CD14-positive monocyte (primary cell): ENCODE results near the gene WBP11. TPM values are rescaled to one million over a fixed set of nuclear protein-coding genes. Genes with fewer than 3 reads are reported as not detected.

Source experiments
- DNase-seq, 3 donors: peaks; one replicate each; pipeline ENCODE4 v3.0.0-alpha.2; 2011 to 2022
- H2AFZ ChIP-seq: 2 replicates; pipeline ENCODE4 v1.6.0; 2012; ENCODE audit warnings: mild to moderate bottlenecking, low read depth, low read length, inconsistent platforms; ENCODE audit not compliant: insufficient read depth, poor library complexity, severe bottlenecking
- H3K27ac ChIP-seq, 2 donors: 1 replicate in 1 of 2; 2 replicates in 1 of 2; pipeline ENCODE4 v1.5.1; 2012 to 2013; ENCODE audit warnings: low read length in 2 of 2, control low read depth in 1 of 2, inconsistent platforms in 1 of 2, low read depth in 1 of 2, mild to moderate bottlenecking in 1 of 2
- H3K27me3 ChIP-seq, 2 donors: one replicate each; pipeline versions ENCODE4 v1.6.0 to v1.6.1; 2011 to 2013; ENCODE audit warnings: low read length in 2 of 2; ENCODE audit not compliant: control insufficient read depth in 2 of 2, insufficient read depth in 2 of 2
- H3K36me3 ChIP-seq, 2 donors: replicated peaks in 1 of 2; 1 replicate in 1 of 2; 2 replicates in 1 of 2; pipeline versions ENCODE4 v1.5.1 to v1.6.1; 2012 to 2013; ENCODE audit warnings: low read length in 2 of 2, control low read depth in 1 of 2, inconsistent platforms in 1 of 2, mild to moderate bottlenecking in 1 of 2; ENCODE audit not compliant: insufficient read depth in 2 of 2, control insufficient read depth in 1 of 2
- H3K4me1 ChIP-seq, 2 donors: 1 replicate in 1 of 2; 2 replicates in 1 of 2; pipeline versions ENCODE4 v1.5.1 to v1.6.1; 2012 to 2013; ENCODE audit warnings: low read length in 2 of 2, control low read depth in 1 of 2, inconsistent platforms in 1 of 2, mild to moderate bottlenecking in 1 of 2, moderate library complexity in 1 of 2; ENCODE audit not compliant: insufficient read depth in 2 of 2, control insufficient read depth in 1 of 2
- H3K4me2 ChIP-seq: replicated peaks from 2 replicates; pipeline ENCODE3; 2012; ENCODE audit warnings: low read length, moderate library complexity, mild to moderate bottlenecking; ENCODE audit not compliant: poor library complexity, severe bottlenecking; ENCODE audit errors: extremely low read depth
- H3K4me3 ChIP-seq, 3 experiments: fragments of 200-600 bp in 1 of 3; sonication (generic) in 1 of 3; replicated peaks in 1 of 3; 1 replicate in 2 of 3; 2 replicates in 1 of 3; pipeline ENCODE4 v1.5.1; 2011 to 2013; ENCODE audit warnings: low read length in 3 of 3, mild to moderate bottlenecking in 3 of 3, control low read depth in 2 of 3, low read depth in 2 of 3, inconsistent platforms in 1 of 3, moderate library complexity in 1 of 3
- H3K79me2 ChIP-seq: 2 replicates; pipeline ENCODE4 v1.6.0; 2012; ENCODE audit warnings: mild to moderate bottlenecking, control low read depth, inconsistent platforms, low read length, moderate library complexity; ENCODE audit not compliant: insufficient read depth
- H3K9ac ChIP-seq: 2 replicates; pipeline ENCODE4 v1.6.0; 2017; ENCODE audit warnings: low read length, mild to moderate bottlenecking; ENCODE audit not compliant: insufficient read depth, poor library complexity, severe bottlenecking
- H3K9me3 ChIP-seq, 2 donors: replicated peaks in 1 of 2; 1 replicate in 1 of 2; 2 replicates in 1 of 2; pipeline versions ENCODE4 v1.5.1 to v1.6.1; 2012 to 2013; ENCODE audit warnings: low read length in 2 of 2, control low read depth in 1 of 2; ENCODE audit not compliant: control insufficient read depth in 1 of 2, insufficient read depth in 1 of 2
- H4K20me1 ChIP-seq: 2 replicates; pipeline ENCODE4 v1.6.0; 2012; ENCODE audit warnings: mild to moderate bottlenecking, low read length, control low read depth, moderate library complexity; ENCODE audit not compliant: insufficient read depth
- H3K27ac Mint-ChIP-seq, 7 donors: one replicate each; pipeline ENCODE4 v1.8.0; 2020; ENCODE audit warnings: mild to moderate bottlenecking in 7 of 7, mixed read lengths in 7 of 7, moderate library complexity in 6 of 7, inconsistent platforms in 2 of 7
- H3K27me3 Mint-ChIP-seq, 3 donors: one replicate each; pipeline ENCODE4 v1.8.0; 2021 to 2022; ENCODE audit warnings: low read depth in 3 of 3, mild to moderate bottlenecking in 3 of 3, mixed read lengths in 3 of 3, moderate library complexity in 3 of 3, inconsistent platforms in 1 of 3
- H3K36me3 Mint-ChIP-seq, 2 donors: one replicate each; pipeline ENCODE4 v1.8.0; 2020; ENCODE audit warnings: mixed read lengths in 2 of 2, inconsistent platforms in 1 of 2, mild to moderate bottlenecking in 1 of 2
- H3K4me1 Mint-ChIP-seq: one replicate; pipeline ENCODE4 v1.8.0; 2020; ENCODE audit warnings: mild to moderate bottlenecking, mixed read lengths
- H3K4me3 Mint-ChIP-seq, 2 donors: one replicate each; pipeline ENCODE4 v1.8.0; 2020; ENCODE audit warnings: mild to moderate bottlenecking in 2 of 2, mixed read lengths in 2 of 2, moderate library complexity in 1 of 2
- H3K9me3 Mint-ChIP-seq, 7 donors: one replicate each; pipeline ENCODE4 v1.8.0; 2020 to 2022; ENCODE audit warnings: mixed read lengths in 7 of 7, mild to moderate bottlenecking in 6 of 7, moderate library complexity in 6 of 7, inconsistent platforms in 2 of 7
- WGBS: methylation state at CpG from one replicate; pipeline ENCODE4 v1.1.5; 2013; ENCODE audit warnings: missing lambda C conversion rate; ENCODE audit not compliant: insufficient coverage; 5-methylcytosine and 5-hydroxymethylcytosine counted together
- intact Hi-C, 2 donors: fragments of 100-400 bp; cut with micrococcal nuclease; formaldehyde crosslinking; loops; one replicate each; pipeline versions ENCODE4 v1.15.0 to v1.15.1; 2023
- polyA minus RNA-seq: library from RNA; depleted of rRNA, polyadenylated mRNA; stranded (reverse); fragments of >200 nt; gene quantifications from 2 replicates; pipeline ENCODE4 v1.2.3, GENCODE V29; 2012
- polyA plus RNA-seq, 3 donors: library from polyadenylated mRNA; depleted of rRNA in 1 of 3; unstranded in 2 of 3; stranded (reverse) in 1 of 3; fragments of 300-500 nt in 2 of 3; fragments of >200 nt in 1 of 3; fragmentation: Illumina TruSeq in 2 of 3; gene quantifications; 1 replicate in 2 of 3; 2 replicates in 1 of 3; pipeline ENCODE4 v1.2.3, GENCODE V29; 2012 to 2021
- total RNA-seq, 12 experiments: library from RNA in 1 of 12; stranded (reverse) in 1 of 12; fragments of 120-200 nt in 1 of 12; gene quantifications; one replicate each; pipeline ENCODE4 v1.2.4 and lab custom pipeline; 2013 to 2026; ENCODE audit warnings: mixed read lengths in 6 of 12, inconsistent platforms in 1 of 12
- TF ChIP-seq, protein P1 (sequence below): fragments of 200-600 bp; IDR thresholded peaks from one replicate; pipeline ENCODE4 v1.8.0; 2022; ENCODE audit warnings: antibody characterized with exemption, mild to moderate bottlenecking

Gene WBP11
- total RNA-seq (2013), result 19.9 TPM
- 10 to 100 TPM; 20.5 to 46.2 (median 29.2) TPM for polyA plus RNA-seq
- 13.4 and 22.2 TPM in 2 replicates for polyA minus RNA-seq
- 38.0 to 109 (median 81.8) reads per million in 11 experiments for total RNA-seq (lab: John Stamatoyannopoulos, UW)

DNA sequence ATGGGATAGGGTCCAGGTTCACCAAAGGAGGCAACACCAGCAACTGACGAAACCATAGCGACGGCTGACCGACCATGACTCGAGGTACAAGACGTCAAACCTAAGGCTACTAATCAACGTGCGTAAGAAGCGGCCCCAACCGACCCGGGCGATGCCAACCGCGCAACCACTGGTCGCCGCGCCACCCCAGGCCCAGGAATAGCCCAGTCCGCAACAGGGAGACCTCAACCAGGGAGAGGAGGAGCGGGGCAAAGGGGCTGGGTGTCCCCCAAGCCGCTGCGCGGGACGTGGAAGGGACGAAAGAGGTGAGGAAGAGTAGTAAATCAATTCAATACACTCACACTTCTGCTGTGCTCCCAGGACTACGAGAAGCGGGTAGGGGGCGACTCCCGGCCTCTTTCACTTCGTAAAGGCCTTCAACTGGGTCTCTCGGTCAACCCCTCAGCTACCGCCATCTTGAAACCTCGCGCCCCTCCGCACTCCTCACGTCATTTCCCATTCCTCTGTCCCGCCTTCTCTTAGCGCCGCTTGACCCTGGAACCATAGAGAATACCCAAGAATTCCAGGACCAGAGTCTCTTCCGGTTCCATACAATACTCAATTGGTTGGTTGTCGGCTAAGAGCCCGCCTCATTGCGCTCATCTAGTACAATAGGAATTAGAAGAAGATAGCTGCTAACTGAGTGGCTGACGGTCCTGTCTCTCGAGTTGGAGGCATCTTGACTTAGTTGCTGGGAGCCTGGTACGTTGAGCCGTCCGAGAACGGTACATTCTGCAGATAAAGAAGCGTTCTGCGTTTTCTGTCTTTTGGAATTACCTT, at the start of gene WBP11, which contains the start of gene C12orf60:
WBP11 (minus strand) TSS at position 468 of the 819 bp plus-strand sequence. CDS start 2,095 bp downstream, outside the sequence.
C12orf60 (plus strand) TSS at position 660 of the 819 bp plus-strand sequence. CDS start 19,266 bp downstream, outside the sequence.
- H3K27ac ChIP-seq, result peak within 1 kb of the TSS; percentile 92 to 99
- TF ChIP-seq, protein P1, sequence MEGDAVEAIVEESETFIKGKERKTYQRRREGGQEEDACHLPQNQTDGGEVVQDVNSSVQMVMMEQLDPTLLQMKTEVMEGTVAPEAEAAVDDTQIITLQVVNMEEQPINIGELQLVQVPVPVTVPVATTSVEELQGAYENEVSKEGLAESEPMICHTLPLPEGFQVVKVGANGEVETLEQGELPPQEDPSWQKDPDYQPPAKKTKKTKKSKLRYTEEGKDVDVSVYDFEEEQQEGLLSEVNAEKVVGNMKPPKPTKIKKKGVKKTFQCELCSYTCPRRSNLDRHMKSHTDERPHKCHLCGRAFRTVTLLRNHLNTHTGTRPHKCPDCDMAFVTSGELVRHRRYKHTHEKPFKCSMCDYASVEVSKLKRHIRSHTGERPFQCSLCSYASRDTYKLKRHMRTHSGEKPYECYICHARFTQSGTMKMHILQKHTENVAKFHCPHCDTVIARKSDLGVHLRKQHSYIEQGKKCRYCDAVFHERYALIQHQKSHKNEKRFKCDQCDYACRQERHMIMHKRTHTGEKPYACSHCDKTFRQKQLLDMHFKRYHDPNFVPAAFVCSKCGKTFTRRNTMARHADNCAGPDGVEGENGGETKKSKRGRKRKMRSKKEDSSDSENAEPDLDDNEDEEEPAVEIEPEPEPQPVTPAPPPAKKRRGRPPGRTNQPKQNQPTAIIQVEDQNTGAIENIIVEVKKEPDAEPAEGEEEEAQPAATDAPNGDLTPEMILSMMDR, result no peak
- Mint-ChIP-seq H3K27ac (no peak within 1 kb of the TSS), H3K36me3 (peaks cover 22 to 24% of the 10 kb centered on the region in 2 donors), H3K27me3 (peaks cover 0 to 2% (median 0%) of the 10 kb centered on the region in 3 donors), H3K4me1 (peaks cover 23% of the 10 kb centered on the region), H3K4me3 (no peak within 1 kb of the TSS), H3K9me3 (no peaks in the 10 kb centered on the region)
- H3K79me2 ChIP-seq, result peaks cover 46% of the 10 kb centered on the region
- H3K9ac ChIP-seq, result peak within 1 kb of the TSS; percentile 96
- no peaks in the 10 kb centered on the region for H3K9me3 ChIP-seq
- intact Hi-C loops, result no loop called here
- H3K4me1 ChIP-seq, result peaks cover 24 to 34% of the 10 kb centered on the region in 2 donors
- peak; percentile 95 to 99 (median 96) for DNase-seq
- peak within 1 kb of the TSS; percentile 78 to 92 (median 90) for H3K4me3 ChIP-seq
- peak within 1 kb of the TSS; percentile 82 for H2AFZ ChIP-seq
- under 1% methylated on average over 43 of the region's 50 CpGs for WGBS
- H4K20me1 ChIP-seq, result no peaks in the 10 kb centered on the region
- no peaks in the 10 kb centered on the region for H3K27me3 ChIP-seq
- peak within 1 kb of the TSS; percentile 85 for H3K4me2 ChIP-seq
- peaks cover 18 to 23% of the 10 kb centered on the region in 2 donors for H3K36me3 ChIP-seq

DNA sequence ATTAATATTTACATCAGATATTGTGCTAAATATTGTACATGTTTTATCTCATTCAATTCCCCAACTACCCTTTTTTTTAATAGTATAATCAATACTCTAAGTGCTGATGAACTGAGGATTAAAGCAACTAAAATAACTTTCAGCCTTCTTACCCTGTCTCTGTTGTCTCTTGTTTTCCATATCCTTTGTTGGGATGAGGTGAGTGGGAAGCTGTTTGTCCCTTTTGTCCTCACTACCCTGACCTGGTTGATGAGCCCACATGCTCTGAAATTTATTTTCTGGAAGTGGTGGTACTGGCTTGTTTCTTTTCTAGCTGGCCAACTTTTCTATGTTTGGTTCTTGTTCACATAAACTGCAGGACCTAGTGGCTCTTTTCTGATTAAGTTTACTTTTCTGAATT, 49.6 kb upstream of the WBP11 start:
- H3K4me3 Mint-ChIP-seq, result no peak overlapping the region
- no peaks in the 10 kb centered on the region for H3K4me1 Mint-ChIP-seq
- H3K36me3 ChIP-seq, result no peaks in the 10 kb centered on the region
- no peak overlapping the region for H3K27ac ChIP-seq
- peaks cover 0 to 2% (median 0%) of the 10 kb centered on the region in 7 donors for H3K9me3 Mint-ChIP-seq
- no peaks in the 10 kb centered on the region for H3K36me3 Mint-ChIP-seq
- H3K27me3 ChIP-seq, result no peaks in the 10 kb centered on the region
- H3K4me2 ChIP-seq, result no peak overlapping the region
- DNase-seq, result no peak
- no peaks in the 10 kb centered on the region for H4K20me1 ChIP-seq
- H2AFZ ChIP-seq, result no peak overlapping the region
- H3K9ac ChIP-seq, result no peak overlapping the region
- no peaks in the 10 kb centered on the region for H3K4me1 ChIP-seq
- H3K79me2 ChIP-seq, result no peaks in the 10 kb centered on the region
- intact Hi-C loops, result no loop called here
- peaks cover 0 to 2% (median 2%) of the 10 kb centered on the region in 3 donors for H3K27me3 Mint-ChIP-seq
- TF ChIP-seq, protein P1, result no peak
- no peak overlapping the region for H3K4me3 ChIP-seq
- no peak overlapping the region for H3K27ac Mint-ChIP-seq
- no peaks in the 10 kb centered on the region for H3K9me3 ChIP-seq
